Activated CD4-positive, CD25-positive, alpha-beta regulatory T cell treated with anti-CD3 and anti-CD28 coated beads, Interleukin-2, amount 50 U/mL, for 72 hours (primary cell): ENCODE measurements around the gene CEP128.

ENCODE experiments used
- DNase-seq: peaks from one replicate; pipeline ENCODE4 v3.0.0; 2021

Gene CEP128

GRCh38 chr14:80464531-80465149, 476.9 kb downstream of the CEP128 start:
- no peak for DNase-seq

GRCh38 chr14:80456209-80456608, 485.3 kb downstream of the CEP128 start:
- DNase-seq, result no peak

- DNase-seq, result no peak
Measured at GRCh38 chr14:80455031-80455430, 486.5 kb downstream of the CEP128 start.

GRCh38 chr14:80448267-80448666, 493.3 kb downstream of the CEP128 start:
- no peak for DNase-seq

DNA sequence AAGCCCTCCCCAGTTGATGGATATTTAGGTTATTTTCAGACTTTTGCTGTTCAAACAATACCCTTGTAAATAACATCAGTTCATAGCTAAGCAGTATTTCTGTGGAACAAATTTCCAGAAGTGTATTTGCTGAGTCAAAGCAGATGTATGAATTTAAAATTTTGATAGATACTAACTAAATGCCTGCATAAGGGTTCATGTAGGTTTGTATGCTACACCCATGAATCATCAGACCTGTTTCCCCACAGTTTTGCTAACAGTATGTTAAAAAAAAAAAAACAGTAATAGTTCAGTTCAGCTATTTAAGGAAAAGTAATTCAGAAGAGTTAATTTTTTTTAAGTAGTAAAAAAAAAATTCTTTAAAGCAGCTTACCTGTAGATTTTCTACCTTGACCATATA, 494.1 kb downstream of the CEP128 start:
- no peak for DNase-seq
